SK-N-DZ (cell line): ENCODE results near the gene CNNM2.
"Not testable (repeated sequence)": the region's sequence is repeated elsewhere in the genome, so short reads cannot be mapped to it uniquely, and the experiment has no call there.

Source experiments
- DNase-seq: peaks from one replicate; pipeline ENCODE4 v3.0.0-alpha.2; 2015; ENCODE audit warnings: low spot score

The CNNM2 gene

DNA sequence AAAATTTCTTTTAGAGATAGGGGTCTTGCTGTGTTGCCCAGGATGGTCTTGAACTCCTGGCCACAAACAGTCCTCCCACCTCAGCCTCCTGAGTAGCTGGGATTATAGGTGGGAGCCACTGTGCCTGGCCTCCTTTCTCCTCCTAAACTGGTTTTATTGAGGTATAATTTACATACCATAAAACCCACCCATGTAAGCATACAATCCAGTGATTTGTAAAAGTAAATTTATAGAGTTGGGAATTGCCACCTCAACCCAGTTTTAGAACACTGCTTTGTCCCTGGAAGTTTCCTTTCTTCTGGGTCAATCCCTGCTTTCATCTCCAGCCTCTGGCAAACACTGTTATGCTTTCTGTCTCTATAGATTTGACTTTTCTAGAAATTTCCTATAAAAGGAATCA lies 49.0 kb downstream of the CNNM2 start:
- no peak for DNase-seq

DNA sequence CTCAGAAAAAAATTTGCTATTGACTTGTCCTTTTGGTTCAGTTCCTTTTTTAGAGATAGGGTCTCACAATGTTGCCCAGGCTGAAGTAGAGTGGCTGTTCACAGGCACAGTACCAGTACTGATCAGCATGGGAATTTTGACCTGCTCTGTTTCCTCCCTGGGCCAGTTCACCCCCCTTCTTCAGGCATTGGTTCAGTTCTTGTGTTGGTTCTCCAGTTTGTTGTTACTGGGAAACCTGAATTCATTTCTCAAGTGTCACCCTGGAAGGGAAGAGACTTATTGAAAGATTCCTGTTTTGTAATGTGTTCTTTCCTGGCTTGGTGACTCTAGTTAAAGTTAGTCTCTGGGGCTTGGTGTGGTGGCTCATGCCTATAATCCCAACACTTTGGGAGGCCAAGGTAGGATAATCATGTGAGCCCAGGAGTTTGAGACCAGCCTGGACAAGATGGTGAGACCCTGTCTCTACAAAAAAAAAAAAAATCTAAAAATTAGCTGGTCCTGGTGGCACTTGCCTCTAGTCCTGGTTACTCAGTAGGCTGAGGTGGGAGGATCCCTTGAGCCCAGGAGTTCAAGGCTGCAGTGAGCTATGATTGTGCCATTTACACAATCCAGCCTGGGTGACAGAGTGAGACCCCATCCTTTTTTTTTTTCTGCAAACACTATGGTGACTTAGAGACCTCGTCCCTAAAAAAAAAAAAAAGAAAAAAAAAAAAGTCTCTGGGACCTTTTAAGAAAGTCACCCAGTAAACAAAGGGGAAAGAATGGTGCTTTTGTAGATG lies 52.7 kb downstream of the CNNM2 start:
- DNase-seq, result no peak

DNA sequence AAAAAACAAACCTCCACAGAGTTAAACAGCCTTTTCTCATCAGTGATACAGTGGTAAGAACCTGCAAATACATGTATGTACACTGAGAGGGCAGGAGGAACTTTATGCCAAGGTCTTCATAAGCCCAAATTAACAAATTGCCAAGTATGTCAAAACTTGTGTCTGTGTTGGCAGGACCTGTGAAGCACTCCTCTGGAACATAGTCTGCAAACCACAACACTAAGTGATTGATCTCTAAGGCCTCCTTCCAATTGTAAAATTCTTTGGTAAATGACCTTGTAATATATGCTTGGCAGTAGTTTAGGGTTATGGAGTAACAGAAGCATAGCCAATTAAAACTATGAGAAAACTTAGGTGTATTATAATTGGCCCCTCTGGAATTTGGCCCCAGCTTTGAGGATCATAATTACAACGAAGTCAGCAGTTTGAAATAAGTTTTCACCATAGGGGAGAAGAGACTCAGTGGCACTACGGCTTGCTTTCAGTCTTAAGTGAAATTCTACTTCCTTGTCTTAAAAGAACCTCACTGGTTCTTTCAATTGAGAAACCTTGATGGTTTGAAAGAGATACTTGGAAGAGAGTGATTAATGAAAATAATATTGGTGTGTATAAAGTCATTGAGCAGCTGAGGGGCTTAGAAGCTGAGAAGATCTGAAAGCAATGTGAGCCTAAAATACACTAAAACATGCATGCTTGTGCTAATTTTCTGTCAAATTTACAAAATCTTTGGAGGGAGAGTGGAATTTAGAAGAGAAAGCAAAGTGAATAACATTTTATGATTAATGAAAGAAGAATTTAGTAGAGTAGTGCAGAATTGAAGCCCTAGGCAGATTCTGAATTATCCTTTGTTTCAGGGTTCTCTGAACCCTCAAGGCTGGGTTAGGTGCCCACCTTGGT lies 57.6 kb downstream of the CNNM2 start:
- no peak for DNase-seq

DNA sequence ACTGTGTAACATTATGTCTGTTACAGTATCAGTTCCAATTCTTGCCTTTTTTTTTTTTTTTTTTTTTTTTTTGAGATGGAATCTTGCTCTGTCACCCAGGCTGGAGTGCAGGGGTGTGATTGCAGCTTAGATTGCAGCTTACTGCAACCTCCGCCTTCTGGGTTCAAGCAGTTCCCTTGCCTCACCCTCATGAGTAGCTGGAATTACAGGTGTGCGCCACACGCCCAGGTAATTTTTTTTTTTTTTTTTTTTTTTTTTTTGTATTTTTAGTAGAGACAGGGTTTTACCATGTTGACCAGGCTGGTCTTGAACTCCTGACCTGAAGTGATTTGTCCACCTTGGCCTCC lies 58.3 kb downstream of the CNNM2 start:
- DNase-seq, result not testable (repeated sequence)

DNA sequence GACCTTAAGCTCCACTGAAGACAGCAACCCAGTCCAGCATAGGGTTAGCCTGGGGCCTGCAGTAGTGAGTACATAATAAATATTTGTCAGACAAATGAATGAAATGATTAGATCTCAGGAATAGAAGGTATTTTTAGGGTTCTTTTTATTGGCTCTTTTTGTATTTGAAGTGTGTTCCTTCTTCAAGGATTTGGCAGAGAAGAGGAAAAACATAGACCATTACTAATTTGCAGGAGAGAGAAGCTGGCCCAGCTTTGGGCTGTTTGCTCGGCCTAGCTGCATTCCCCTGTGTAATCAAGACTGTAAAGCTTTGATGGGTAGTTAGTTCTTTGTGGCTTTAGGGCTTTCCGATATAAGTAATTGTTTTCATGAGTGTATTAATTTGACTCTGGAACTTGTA lies 64.2 kb downstream of the CNNM2 start:
- no peak for DNase-seq

DNA sequence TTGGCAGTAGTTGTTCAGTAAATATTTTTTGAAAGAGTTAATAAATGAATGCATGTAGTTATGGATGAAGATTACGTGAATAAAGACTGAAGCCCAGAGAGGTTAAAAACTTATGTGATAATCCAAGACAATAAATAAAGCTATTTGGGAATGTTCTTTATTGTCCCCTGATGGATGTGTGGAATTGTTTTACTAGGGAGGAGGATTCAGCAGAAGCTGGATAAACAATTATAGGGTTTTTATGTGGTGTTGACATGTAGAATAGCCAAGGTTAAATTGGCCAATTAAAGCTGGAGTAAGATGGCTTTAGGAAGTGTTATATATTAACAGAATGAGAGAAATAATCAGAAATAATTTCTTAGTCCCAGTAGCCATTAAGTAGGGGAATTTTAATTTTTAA lies 66.0 kb downstream of the CNNM2 start:
- no peak for DNase-seq

DNA sequence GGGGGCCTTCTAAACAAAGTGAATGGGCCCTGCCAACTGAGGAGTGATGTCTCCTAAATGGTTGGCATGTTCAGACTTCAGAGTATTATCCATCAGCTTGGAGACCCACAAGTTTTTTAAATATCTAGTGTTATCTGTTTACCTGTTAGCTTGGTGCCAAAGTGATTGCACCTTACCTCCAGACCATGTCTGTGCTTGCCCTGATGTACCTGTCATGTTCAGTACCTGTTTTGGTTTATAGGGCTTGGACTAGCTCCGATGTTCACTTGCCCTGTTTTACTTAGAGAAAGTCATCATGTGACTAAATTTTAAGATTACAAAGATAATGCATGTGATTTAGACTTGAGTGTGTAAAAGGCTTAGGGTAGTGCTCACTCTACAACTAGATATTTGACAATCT lies 67.7 kb downstream of the CNNM2 start:
- no peak for DNase-seq

DNA sequence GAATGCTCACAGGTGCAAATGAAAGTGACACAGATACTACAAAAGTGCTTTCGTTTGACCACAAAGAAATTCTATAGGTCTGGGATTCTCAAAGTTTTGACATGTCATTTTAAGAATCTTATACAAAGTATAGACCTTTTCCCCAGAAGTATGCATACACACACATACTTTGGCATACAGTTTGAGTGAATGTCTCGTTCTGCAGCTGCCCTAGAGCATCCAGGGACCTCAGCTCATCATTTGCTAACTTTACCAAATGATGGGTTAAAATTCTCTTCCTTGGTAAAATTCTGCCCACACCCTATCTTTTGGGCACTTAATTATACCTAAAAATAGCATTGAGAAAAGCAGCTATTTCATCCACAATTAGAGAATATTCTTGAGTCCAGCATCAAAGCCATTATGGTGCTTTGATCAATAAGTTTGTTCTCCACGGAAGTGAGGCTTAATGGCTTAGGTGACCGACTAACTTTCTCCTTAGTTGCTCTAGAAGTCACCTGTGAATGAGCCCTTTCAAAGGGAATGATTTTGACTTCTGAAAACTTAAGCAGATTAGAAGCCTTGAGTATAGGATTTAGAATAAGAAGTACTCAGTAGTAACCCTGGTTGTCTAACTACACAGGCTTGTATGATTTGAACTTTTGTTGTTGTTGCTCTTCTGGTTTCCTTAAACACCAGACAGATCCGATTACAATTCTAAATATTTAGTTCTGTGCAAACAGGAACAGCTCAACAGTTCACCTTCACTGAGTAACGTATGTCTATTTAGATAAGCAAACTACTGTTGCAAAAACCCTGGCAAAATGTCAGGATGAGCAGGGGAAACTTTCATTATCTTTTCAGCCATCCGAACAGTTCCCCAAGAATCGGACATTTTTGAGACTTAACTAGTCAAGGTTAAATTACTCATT lies 70.6 kb downstream of the CNNM2 start:
- no peak for DNase-seq

DNA sequence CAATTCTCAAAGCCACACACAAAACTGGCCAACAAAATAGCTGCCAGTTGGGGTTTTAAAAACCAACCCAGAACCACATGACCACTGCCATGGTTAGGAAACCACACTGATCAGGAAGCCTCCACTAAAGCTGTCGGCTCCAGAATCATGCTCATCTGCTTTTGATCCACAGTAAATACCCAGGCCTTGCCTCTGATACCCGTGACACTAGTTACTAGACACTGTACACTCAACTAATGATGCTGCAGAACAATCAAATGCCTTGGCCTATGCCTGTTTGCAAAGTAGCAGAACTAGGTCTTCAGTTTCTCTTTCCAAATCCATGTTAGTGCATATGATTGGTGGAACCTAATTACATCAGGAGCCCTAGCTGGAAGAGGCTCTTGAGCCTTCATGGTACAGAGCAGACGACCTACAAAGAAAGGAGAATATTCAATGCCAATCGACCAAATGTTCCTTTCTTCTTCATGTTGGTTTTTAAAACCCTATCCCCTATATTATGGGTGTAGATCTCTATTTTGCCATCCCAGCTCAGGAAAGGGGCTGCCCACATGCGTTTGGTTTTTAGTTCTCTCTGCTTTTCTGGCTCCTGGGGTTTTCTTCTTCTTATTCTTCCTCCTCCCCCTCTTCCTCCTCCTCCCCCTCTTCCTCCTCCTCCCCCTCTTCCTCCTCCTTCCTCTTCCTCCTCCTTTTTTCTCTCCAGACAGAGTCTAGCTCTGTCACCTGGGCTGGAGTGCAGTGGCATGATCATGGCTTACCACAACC lies 76.6 kb downstream of the CNNM2 start:
- peak; percentile 4 for DNase-seq

DNA sequence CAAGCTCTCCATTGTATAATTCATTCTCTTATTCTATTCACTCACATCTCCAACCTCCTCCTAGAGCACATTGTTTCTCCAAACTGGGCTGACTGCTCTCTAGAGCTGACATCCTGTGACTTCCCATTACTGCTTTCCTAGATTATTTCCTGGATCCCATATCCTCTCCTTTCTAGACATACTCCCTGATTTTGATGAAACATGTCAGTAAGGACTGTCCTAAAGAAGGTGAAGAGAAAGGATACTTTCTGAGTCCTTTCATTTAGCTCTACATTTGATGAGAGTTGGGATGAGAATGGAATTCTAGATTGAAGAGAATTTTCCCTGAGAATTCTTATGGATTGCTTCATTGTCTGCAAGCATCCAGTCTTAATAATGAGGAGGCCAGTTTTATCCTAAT lies 78.8 kb downstream of the CNNM2 start:
- no peak for DNase-seq

DNA sequence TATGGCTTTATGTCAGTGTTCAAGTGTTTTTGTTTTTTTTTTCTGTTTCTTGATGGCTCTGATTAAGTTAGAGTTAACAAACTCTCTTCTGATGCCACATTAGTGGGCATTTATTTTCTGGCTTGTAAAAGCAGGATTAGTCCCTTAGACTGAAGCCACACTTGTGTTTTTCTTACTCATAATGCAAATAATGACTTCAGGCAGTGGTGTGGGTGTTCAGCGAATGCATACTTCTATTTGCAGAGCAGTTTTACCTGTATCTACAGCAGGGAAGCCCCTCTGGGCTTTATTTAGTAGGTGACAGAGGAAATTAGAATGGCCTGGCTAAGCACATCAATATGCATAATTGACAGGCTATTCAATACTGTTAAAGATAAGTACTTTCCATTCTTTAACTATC lies 79.9 kb downstream of the CNNM2 start:
- DNase-seq, result no peak

DNA sequence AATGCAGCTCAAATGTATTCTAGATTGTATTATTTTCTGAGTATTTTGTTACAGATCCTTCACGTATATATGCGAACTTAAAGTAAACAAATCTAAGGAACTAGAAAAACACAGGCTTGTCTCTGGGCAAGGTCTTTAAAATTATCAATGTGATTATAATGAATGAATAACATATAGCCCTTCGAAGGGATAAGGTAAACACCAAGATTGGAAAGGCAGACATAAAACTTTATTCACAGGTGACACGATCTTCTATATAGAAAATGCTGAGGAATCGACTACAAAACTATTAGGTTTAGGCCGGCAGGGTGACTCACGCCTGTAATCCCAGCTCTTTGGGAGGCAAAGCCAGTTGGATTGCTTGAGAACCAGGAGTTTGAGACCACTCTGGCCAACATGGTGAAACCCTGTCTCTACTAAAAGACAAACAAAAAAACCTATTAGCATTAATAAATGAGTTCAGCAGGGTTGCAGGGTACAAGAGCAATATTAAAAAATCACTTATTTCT lies 80.4 kb downstream of the CNNM2 start:
- no peak for DNase-seq

DNA sequence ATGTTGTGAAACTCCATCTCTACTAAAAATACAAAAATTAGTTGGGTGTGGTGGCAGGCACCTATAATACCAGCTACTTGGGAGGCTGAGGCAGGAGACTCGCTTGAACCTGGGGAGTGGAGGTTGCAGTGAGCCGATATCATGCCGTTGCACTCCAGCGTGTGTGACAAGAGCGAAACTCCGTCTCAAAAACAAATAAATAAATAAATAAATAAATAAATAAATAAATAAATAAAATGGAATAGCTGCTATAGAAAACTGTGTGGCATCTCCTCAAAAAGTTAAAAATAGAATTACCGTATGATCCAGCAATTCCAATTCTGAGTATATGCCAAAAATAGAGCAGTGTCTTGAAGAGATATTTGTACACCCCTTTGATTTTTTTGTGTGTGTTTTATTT lies 82.0 kb downstream of the CNNM2 start:
- DNase-seq, result not testable (repeated sequence)

DNA sequence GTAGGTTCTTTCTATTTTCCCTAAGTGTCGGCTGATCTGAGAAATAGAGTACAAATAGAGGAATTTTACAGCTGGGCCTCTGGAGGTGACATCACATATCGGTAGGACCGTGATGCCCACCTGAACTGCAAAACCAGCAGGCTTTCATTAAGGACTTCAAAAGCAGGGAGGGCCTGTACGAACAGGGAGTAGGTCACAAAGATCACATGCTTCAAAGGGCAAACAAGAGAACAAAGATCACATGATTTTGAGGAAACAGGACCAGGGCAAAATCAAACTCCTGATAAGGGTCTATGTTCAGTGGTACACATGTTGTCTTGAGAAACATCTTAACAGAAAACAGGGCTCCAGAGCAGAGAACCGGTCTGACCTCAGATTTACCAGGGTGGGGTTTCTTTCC lies 88.9 kb downstream of the CNNM2 start:
- DNase-seq, result no peak

DNA sequence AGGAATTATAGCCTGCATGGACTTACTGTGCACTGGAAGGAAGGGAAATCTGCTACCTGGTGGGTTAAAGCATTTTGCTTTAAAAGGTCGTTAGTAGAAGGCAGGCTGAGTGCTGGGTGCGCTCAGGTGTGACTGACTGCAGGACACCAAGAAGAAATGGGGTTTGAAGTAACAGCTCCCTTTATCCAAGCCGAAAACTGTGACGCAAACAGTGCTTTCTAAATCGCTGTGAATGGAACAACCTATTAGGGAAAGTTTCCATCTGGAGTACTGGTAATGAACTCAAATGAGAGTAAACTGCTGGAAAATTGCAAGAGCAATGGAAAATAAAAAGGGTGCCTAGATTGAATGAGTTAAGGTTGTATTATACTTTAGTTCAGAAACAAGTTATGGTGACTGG lies 95.3 kb downstream of the CNNM2 start:
- no peak for DNase-seq

DNA sequence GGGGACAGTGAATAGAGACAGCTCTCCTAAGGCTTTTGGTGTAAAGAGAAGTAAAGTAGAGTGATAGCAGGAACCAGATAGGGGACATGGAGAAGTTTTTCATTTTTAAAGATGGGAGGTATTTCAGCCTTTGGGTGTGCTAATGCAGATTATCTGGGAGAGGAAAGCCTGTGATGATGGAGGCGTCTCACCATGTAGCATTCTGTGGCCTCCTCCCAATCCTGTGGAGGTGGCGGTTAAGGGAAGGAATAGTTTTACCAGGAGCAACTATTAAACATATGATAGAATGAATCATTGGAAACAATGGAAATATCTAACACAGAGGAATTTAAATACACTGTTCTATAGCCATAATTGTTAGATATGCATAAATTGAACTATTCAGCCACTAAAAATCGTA lies 101.3 kb downstream of the CNNM2 start:
- DNase-seq, result no peak

DNA sequence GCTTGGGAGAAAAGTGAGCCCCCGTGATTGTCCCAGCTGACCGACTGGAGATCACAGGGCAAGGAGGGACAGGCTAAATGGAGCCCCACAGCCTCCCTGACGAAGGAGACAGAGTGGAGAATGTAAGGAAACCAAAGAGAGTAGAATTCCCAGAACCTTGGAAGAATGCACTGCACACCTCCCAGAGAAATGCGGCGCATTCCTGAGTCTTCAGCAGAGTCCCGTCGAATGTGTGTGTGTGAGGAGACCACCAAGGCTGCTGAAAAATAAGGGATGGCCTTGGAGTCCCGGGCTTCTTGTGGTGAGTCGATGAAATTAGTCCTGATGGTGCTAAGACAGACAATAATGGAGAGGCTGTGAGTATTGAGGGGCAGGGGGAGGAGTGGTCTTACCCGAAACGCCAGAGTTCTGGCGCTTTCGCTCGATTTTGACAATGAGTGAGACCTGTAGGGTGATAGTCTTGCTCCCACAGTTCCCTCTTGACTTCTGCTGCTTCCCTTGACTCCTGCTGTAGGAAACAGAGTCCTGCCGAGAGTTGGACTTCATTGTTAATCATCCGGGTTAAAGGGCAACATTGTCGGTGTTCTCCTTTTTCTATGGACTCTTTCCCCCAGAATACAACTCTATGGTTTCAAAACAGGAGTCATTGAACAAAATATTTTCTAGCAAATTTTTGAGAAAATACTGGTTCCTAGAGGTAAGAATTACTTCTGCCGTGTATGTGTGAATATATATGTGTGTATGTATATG lies 103.2 kb downstream of the CNNM2 start:
- no peak for DNase-seq

DNA sequence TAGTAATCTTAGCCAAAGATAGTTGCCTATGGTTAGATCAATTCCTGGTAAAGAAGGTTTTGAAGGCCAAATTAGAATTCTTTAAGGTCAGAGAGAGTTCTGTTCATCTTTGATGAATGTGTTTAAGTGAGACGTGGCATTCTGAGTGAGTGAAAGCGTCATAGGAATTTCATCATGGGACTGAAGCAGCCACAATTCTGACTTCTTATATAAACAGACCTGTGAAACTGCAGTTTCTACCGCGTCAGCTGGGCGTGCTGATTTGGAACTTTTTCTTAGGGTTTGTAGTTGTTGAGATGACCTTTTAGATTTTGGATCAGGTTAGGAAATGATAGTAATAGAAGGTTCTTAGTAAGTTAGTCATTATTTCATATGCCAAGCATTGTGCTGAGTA lies 103.8 kb downstream of the CNNM2 start:
- DNase-seq, result no peak

DNA sequence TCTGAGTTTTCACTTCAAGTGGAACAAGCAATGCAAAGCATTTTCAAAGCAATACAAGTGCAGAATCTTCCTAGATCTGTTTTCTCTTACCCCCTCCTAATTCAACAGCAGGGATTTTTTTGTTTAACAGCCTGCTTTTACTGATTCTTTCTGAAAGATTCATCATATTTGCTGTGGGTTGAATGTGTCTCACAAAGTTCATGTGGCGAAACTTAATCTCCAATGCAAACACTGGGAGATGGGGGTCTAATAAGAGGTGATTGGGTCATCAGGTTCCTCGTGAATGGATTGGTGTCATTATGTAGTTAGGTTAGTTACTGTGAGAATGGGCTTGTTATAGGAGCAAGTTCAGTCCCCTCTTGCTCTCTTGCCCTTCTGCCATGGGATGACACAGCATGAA lies 107.6 kb downstream of the CNNM2 start:
- no peak for DNase-seq

DNA sequence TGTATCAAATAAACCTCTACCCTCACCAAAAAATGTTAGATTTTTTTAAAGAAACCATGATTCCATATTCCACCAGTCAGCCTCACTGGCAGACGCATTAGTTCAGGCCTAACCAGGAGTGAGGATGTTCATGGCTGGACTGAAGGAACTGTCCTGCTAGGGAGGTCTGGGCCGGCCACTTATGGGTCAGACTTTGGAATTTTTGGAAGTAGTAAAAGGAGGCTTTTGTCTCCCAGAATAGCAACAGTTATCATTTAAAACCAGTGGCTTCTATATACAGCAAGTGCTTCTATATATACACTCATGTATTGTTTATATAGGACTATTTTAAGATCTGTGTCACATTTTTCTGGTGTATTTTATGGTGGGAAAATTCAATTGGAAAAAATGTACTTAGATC lies 120.5 kb downstream of the CNNM2 start:
- DNase-seq, result no peak
